NCI-H1694 (cell line): Measurements from ENCODE around the gene MACROD2.
"Not testable (repeated sequence)": the region's sequence is repeated elsewhere in the genome, so short reads cannot be mapped to it uniquely, and the experiment has no call there.

ENCODE experiments used
- DNase-seq: peaks from one replicate; lab custom pipeline; 2025; lab: John Stamatoyannopoulos, UW

MACROD2 gene

DNA sequence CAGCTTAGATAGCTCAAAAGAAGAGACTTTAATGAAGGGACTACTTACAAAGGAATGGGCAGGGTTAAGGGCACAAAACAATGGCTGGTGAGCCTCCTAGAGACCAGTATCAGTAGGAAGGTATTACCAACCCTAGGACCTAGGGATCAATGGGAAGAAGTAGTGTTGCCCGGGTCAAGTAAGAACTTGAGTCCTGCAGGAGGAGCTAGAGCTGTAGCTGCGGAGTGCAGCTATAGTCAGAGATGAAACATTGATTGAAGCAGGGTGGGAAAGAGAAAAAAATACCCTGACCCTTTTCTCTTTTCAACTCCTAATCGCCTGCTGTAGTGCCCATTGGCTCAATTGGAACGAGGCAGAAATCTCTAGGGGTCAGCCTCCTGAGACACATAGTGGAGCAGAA lies 198.1 kb downstream of the MACROD2 start:
- DNase-seq, result no peak

DNA sequence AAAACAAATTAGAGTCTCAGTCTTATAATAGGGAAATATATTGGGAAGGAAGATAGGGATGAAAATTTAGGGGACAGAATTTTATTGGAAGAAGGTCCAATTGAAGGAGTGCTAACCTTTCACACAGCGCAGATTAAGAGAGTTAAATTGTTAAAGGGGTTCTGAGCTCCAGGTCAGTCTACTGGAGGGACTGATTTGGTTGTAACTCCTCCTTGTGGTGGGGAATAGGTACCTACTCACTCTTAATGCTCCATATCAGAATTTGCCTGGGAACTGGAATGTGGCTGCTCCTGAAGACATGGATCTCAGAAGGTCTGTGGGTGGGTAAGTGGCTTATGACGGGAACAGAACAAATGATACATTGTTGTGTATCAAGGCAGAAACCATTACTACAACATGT lies 198.6 kb downstream of the MACROD2 start:
- no peak for DNase-seq

DNA sequence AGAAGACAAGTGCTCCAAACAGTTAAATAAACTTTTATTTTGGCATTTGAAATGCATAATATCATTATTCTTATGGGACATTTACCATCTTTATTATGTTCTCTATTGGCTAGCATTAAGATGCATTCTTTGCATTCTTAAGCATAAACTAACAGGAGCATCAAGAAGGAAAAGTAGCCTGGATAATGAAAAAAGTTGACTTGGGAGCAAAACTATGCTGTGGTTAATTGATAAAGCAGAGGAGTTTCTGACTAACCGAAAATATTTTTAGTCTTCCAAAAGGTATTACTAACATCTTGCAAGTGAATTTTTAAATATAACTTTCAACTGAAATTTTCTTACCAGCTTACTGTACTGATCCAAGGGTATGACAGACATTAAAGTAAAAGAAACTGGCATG lies 201.8 kb downstream of the MACROD2 start:
- DNase-seq, result no peak

DNA sequence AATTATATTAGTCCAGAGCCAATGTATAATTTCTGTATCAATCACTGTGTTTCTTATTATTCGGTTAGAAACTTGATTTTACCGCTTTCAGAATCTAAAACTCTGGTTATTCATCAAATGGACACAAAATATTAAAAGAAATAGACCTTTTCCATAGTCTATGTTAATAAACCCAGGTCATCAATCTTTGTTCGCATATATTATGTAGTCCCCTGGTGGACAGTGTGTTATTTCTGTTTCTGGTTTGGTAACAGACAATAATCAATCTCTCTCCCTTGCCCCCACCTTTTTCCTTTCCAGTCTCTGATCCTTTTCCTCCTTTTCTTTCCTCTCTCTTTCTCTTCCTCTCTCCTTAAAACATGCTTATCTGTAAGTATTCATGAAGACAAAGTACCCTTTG lies 203.1 kb downstream of the MACROD2 start:
- no peak for DNase-seq

DNA sequence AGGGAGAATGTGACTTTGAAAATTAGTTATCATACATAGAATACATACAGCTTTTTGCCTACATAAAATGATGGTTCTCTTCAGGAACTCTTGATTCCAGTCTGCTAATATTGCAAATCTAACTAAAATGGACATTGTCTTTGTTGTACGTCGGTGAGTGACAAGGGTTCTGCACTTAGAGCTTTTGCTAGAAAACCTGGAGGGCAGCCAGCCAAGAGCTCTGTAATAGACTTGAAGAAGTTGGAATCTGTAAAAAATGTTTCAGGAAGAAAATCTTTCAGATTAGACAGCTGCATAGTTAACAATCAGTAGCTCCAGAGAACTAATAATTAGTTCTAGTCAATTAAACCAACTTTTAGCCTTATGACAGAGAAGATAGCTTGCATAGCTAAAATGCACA lies 203.8 kb downstream of the MACROD2 start:
- DNase-seq, result no peak

DNA sequence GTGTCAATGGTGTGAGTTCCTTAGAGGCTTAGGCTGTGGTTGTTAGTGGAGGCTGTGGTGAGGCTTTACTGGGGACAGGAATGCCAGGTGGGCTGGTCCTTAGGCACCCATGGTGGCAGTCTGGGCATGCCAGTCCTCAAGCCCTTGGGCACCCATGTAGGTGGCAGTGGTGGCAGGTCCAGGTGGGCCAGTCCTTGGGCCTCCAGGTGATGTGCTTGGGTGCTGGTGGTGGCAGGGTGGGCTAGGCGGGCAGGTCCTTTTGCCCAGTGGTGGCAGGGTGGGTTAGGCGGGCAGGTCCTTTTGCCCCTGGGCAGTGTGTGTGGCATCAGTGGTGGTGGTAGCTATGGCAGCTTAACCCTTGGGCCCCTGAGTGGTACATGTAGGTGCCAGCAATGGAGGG lies 208.3 kb downstream of the MACROD2 start:
- DNase-seq, result no peak

DNA sequence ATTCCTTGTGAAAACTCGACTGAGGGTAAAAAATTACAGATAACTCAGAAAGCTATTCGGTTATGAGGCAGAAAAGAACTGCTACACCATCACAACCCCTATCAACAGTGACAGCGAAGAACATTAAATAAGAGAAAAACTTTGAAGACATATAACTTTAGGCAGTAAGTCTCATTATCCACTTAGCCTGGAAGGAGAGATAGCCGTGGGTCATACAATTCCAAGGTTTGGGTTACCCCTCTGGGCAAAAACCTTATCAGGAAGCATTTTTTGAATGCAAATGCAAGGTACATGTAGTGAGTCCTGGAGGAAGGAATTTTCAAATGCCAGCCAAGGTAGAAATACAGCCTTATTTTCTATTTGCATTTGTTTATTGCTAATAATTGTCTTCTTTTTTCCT lies 212.3 kb downstream of the MACROD2 start:
- no peak for DNase-seq

DNA sequence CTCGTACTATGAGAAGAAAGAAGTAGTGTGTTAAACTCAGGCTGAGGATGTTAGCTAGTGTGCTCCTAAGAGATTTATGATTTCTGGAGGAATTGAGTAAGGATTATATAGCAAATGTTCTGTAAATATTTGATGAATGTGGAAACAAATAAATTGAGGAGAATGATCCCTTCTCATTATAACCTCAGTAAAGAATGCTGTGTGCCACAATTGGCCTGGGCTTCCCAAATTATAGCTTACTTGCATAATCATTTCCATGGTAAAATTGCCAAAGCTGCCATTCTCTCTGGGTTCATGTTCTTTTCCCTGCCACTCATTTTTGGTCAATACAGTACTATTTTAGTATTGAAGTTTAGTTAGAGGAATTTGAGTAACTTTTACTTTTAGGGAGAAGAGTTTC lies 213.6 kb downstream of the MACROD2 start:
- no peak for DNase-seq

DNA sequence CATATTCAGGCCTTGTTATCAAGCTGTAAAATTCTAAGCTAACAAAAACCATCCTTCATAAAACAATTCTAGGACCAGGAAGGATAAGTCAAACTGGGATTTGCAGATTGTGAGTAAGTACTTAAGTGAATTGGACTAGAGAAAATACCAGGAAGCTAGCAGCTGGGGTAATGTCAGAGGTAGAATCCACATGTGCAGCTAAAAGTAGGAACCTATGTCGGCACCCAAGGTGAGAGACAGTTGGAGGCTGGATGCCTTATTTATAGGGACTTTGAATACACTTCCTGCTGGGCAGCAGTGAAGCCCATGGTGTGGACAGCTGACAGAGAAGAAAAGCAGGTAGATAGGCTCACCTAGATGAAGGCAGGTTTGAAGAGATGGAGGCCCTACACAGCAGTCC lies 214.8 kb downstream of the MACROD2 start:
- no peak for DNase-seq

DNA sequence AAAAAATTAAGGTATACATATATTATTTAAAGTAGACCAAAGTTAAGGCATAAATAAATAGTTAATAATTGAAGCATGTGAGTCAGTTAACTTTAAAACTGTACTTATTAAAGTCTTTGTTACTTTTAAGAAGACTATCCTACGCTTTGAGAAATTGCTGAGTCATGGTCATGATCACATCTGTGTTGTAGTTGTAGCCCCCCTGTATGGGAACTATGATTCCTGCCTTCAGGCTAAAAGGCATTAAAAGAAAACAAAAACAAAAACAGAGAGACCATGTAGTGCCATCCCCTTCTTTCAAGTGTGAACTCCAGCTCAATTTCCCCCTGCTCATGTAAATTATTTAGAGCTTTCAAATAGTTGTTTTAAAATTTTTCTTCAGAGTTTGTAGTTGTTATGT lies 218.7 kb downstream of the MACROD2 start:
- DNase-seq, result no peak

DNA sequence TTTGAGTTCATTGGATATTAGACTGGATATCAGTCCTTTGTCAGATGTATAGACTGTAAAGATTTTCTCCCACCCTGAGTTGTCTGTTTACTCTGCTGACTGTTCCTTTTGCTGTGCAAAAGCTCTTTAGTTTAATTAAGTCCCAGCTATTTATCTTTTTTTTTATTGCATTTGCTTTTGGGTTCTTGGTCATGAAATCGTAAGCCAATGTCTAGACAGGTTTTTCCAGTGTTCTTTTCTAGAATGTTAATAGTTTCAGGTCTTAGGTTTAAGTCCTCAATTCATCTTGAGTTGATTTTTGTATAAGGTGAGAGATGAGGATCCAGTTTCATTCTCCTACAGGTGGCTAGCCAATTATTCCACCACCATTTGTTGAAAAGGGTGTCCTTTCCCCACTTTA lies 220.6 kb downstream of the MACROD2 start:
- not testable (repeated sequence) for DNase-seq

DNA sequence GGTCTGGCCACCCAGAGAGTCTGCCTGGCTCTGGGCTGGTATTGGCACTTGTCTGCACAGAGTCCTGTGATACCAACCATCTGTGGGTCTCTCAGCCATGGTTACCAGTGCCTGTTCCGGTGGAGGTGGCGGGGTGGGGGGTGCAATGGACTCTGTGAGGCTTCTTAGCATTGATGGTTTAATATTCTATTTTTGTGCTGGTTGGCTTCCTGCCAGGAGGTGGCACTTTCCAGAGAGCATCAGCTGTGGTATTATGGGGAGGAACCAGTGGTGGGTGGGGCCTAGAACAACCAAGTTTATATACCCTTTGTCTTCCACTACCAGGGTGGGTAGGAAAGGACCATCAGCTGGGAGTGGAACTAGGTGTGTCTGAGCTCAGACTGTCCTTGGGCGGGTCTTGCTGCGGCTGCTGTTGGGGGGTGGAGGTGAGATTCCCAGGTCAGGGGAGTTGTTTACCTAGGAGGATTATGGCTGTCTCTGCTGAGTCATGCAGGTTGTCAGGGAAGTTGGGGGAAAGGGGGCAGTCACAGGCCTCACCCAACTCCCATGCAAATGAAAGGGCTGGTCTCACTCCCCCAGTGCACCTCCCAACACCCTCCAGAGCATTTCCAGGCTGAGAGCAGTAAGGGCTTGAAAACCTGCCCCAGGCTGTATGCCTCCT lies 224.6 kb downstream of the MACROD2 start:
- DNase-seq, result no peak

DNA sequence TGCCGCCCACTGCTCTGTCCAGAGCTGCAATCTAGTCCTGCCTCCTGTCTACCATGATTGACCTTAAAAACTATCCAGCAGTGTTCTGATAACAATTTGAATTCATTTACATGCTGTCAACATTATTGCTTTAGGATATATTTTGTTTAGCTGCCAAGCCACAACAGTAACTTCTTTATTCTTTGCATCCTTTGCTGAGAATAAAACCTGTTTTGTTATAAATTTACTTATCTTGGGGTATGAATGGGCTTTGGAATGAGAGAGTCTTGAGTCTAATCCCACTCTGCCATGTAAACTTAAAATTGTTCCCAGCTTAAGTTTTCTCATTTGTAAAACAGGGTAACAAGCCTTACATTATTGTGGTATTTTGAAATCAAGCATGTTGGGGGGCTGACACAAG lies 225.7 kb downstream of the MACROD2 start:
- DNase-seq, result no peak

DNA sequence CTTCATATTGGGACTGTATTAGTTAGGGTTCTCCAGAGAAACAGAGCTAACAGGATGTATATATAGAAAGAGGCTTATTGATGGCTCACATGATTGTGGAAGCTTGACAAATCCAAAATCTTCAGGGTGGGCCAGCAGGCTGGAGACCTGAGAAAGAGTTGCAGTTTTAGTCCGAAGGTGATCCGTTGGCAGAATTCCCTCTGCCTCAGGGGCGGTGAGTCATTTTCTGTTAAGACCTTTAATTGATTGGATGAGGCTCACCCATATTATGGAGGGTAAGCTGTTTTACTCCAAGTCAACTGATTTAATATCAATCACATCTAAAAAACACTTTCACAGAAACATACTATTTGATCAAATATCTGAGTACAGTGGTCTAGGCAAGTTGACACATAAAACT lies 228.5 kb downstream of the MACROD2 start:
- DNase-seq, result no peak

DNA sequence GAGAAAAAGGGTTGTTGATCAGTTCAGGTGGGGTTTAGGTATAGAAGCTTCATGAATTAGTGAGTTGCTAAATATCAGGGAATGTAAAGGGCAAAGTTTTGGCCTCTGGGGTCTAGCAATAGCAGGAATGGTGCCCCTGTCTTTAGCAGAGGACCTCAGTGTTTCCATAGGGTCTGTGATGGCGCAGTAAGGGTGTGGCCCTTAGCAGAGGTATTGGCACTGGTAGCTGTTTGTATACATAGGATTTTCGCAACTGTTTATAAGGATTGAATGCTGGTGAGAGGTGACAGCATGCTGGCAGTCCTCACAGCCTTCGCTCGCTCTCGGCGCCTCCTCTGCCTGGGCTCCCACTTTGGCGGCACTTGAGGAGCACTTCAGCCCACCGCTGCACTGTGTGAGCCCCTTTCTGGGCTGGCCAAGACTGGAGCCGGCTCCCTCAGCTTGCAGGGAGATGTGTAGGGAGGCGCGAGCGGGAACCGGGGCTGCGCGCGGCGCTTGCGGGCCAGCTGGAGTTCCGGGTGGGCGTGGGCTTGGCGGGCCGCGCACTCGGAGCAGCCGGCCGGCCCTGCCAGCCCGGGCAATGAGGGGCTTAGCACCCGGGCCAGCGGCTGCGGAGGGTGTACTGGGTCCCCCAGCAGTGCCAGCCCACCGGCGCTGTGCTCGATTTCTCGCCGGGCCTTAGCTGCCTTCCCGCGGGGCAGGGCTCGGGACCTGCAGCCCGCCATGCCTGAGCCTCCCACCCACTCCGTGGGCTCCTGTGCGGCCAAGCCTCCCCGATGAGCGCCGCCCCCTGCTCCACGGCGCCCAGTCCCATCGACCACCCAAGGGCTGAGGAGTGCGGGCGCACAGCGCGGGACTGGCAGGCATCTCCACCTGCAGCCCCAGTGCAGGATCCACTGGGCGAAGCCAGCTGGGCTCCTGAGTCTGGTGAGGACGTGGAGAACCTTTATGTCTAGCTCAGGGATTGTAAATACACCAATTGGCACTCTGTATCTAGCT lies 231.0 kb downstream of the MACROD2 start:
- not testable (repeated sequence) for DNase-seq

DNA sequence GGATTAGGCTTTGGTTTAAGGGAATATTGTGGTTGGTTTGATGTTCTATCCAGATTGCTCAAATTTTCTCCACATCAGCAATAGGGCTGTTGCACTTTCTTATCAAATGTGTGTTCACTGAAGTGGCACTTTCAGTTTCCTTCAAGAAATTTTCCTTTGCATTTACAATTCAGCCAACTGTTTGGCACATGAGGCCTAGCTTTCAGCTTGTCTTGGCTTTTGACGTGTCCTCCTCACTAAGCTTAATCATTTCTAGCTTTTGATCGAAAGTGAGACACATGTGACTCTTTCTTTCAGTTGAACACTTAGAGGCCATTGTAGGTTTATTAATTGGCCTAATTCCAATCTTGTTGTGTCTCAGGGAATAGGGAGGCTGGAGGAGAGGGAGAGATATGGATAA lies 237.3 kb downstream of the MACROD2 start:
- no peak for DNase-seq

DNA sequence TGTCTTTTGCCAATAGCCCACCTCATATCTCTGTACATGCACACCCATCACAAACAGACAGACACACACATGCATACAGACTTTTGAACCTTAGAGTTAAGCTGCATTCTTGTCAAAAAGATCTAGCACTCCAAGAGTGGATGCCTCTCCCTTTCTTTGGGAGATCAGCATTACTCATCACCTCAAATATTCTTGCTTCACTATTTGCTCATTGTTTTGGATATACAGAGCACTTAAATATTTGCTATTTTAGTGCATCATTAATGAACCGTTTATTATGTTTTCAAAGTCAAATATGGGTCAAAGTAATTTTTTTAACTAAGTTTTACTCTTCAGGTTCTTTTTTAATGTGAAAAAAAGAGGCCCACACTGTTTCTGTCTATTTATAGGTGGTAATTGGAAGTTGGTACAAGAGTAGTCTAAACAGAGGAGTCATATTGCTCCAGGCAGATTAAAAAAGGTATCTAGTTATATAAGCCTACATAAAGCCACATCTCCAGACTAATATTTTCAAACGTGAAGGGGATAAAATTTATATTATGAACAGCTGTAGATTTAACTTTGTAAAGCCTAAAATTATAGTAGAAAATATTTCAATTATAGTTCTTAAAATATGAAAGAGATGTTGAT lies 239.5 kb downstream of the MACROD2 start:
- DNase-seq, result no peak

DNA sequence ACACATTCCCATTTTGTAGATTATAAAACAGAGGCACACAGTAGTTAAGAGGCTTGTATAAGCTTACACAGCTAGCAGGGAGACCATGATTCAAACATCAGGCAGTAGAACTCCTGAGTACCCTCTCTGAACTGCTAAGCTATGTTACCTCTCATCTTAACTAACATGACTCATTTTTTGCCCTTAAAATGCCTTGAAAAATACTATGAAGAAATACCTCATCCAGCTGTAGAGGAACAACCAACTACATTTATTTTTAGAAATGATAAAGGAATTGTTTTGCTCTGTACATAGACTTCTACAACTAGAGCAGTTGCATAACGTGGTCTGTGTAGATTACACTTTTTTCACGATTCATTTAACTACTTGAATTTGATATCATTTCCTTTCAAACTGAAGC lies 240.0 kb downstream of the MACROD2 start:
- DNase-seq, result no peak

DNA sequence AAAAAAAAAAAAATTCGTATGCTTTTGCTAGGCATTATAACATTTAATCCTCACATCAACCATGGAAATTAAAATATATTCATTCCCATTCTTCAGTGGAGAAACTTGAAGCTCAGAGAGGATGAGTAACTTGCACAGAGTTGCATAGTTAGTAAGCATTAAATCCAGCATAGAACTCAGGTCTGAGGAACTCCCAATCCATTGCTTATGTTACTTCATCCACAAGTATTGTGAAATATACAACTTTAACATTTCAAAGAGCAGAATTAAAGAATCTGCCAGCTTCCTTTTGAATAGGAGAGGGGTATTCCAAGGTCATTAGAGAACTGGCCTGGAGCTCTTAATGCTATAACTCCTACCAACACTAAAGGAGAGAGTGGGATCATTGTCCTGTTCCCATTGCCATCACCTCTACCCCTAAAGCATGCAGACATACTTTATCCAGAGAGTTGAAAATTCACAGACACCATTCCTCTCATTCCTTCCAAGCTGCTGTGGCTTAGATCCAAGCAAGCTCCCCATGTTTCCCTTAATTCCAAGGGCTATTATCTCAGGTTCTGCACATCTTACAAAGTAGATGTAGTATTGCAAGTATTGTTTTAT lies 250.2 kb downstream of the MACROD2 start:
- no peak for DNase-seq

DNA sequence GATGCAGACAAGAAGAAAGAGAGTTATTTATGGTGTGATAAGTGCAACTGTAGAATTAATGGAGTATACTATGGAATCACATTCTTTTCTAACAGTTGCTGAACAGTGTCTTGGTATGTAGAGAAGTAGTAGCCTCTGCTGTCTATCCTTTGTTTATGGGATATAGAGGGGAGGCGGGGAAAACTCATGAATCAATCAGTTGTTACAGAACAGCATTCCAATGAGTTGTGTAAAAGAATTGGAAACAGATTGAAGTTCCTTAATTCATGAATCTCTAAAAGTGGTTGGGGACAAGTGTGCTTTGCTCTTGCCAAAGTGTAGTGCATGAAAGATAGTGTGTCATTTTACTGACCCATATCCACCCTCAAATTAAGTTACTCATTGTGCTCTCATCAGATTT lies 264.4 kb downstream of the MACROD2 start:
- DNase-seq, result no peak

DNA sequence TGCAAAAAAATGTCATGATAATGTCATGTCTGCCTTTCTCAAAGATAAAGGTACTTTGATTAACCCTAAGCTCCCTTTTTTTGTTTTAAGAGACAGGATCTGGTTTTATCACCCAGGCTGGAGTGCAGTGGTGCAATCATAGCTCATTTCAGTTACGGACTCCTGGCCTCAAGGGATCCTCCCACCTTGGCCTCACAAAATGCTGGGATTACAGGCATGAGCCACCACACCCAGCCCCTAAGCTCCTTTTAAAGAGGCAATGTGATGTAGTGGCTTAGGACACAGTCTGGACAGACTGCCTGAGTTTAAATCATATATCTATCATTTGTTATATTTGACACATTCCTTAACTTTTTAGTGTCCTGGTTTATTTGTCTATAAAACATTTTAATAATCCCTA lies 265.1 kb downstream of the MACROD2 start:
- DNase-seq, result no peak

DNA sequence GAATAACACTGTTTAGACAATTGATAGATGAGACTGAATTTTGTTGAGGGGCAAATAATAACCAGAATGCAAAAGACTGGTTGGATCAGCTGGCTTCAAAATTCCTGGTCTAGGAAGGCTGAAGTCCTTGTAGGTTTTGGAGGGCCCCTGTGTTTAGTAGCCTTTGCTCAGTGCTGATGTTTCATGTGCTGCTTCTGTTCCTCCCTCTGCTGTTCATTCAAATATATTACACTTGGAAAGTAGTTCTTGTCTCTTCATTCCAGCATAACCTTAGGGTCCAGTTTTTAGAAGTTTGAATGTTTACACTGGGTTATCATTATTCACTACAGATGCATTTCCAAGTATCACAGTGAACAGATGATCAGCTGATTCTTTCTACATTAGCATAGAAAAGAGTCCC lies 269.6 kb downstream of the MACROD2 start:
- no peak for DNase-seq

DNA sequence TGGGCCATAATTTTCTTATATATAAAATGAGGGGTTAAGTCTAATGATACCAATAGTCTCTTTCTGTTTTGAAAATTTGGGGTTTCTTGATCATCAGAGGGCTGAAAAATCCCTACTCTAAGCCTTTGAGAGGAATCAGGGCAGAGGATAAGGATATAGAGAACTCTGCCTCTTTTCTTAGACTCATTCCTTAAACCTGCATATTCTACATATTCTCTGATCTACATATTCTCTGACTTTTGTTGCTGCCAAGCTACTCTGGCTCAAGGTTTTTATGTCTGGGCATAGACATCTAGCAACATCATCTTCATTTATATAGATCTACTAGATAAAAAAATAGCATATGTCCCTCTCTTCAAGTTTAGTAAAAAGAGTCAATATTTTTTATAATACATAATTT lies 270.9 kb downstream of the MACROD2 start:
- DNase-seq, result no peak
